Measurements from ENCODE around the gene GNB1L. TPM values are rescaled to one million over a fixed set of nuclear protein-coding genes. Genes with fewer than 3 reads are reported as not detected.

The GNB1L gene
- total and polyA plus RNA-seq, 9 of the 15 experiments (the other 6 are each of a cell fraction or from before 2014, with no cell fraction given), result 0.56 to 50.5 (median 10.2) TPM

- 0 out of 2 replicates have a peak, but pooled peaks have one; percentile 32 for TF ChIP-seq PHB (CRISPR knock-in tag; IDR thresholded peaks at IDR 0.05)
- no peak for TF ChIP-seq HDAC3 (IDR thresholded peaks at IDR 0.05; ENCODE audit: borderline replicate concordance, partially characterized antibody)
- TF ChIP-seq POLR3A (IDR thresholded peaks at IDR 0.05; ENCODE audit: borderline replicate concordance, extremely low read depth, insufficient read depth, insufficient read length), result no peak
- peak; percentile 8; the same call in 1 of the 2 replicates for TF ChIP-seq ZNF407 (IDR thresholded peaks at IDR 0.05; ENCODE audit: low read depth)
- TF ChIP-seq E2F5 (CRISPR knock-in tag; IDR thresholded peaks at IDR 0.05), result no peak
- TF ChIP-seq RBBP5 (IDR thresholded peaks at IDR 0.05; ENCODE audit: borderline replicate concordance, insufficient read depth, low read length, poor library complexity, severe bottlenecking), result peak; percentile 1
- TF ChIP-seq MXD1 (CRISPR knock-in tag; IDR thresholded peaks at IDR 0.05; ENCODE audit: borderline replicate concordance, poor library complexity, severe bottlenecking), result no peak
- TF ChIP-seq ZBTB5 (IDR thresholded peaks at IDR 0.05), result no peak
- TF ChIP-seq JUNB (CRISPR knock-in tag; conservative IDR thresholded peaks at IDR 0.05), result no peak
Observed at GRCh38 chr22:19807161-19807913, 47.3 kb downstream of the GNB1L start (continued).
